H9 (cell line): ENCODE data around the gene SEC22A. TPM values are rescaled to one million over a fixed set of nuclear protein-coding genes. Genes with fewer than 3 reads are reported as not detected.

Experiments used
- DNase-seq: peaks from one replicate; pipeline ENCODE4 v3.0.0-alpha.2; 2017
- H2AFZ ChIP-seq: one replicate; pipeline ENCODE4 v1.6.1; 2013; ENCODE audit warnings: mild to moderate bottlenecking, low read length, control low read depth, moderate library complexity
- H2AK5ac ChIP-seq: 2 replicates; pipeline ENCODE4 v1.6.1; 2013; ENCODE audit warnings: low read length, control low read depth, mixed read lengths; ENCODE audit not compliant: insufficient read length
- H2BK120ac ChIP-seq: one replicate; pipeline ENCODE4 v1.6.1; 2013; ENCODE audit warnings: low read depth, mild to moderate bottlenecking, low read length, control low read depth, inconsistent platforms; ENCODE audit not compliant: poor library complexity, severe bottlenecking
- H2BK12ac ChIP-seq: 2 replicates; pipeline ENCODE4 v1.6.1; 2013; ENCODE audit warnings: low read length, control low read depth, mixed read lengths, low read depth; ENCODE audit not compliant: insufficient read length
- H2BK15ac ChIP-seq: 2 replicates; pipeline ENCODE4 v1.6.1; 2013; ENCODE audit warnings: low read depth, low read length, control low read depth
- H2BK20ac ChIP-seq: one replicate; pipeline ENCODE4 v1.6.1; 2013; ENCODE audit warnings: low read depth, mild to moderate bottlenecking, low read length, control low read depth, inconsistent platforms; ENCODE audit not compliant: poor library complexity, severe bottlenecking
- H2BK5ac ChIP-seq: 2 replicates; pipeline ENCODE4 v1.6.1; 2013; ENCODE audit warnings: low read length, control low read depth, mixed read lengths; ENCODE audit not compliant: insufficient read length
- H3K14ac ChIP-seq: 2 replicates; pipeline ENCODE4 v1.6.1; 2013; ENCODE audit warnings: low read length, control low read depth; ENCODE audit not compliant: insufficient read depth
- H3K18ac ChIP-seq: 2 replicates; pipeline ENCODE4 v1.6.1; 2013; ENCODE audit warnings: low read depth, mild to moderate bottlenecking, mixed read lengths, low read length, control low read depth; ENCODE audit not compliant: insufficient read length
- H3K23ac ChIP-seq: 2 replicates; pipeline ENCODE4 v1.6.1; 2013; ENCODE audit warnings: low read length, control low read depth, mixed read lengths, low read depth; ENCODE audit not compliant: insufficient read length
- H3K23me2 ChIP-seq: 2 replicates; pipeline ENCODE4 v1.6.1; 2013; ENCODE audit warnings: low read depth, mild to moderate bottlenecking, mixed read lengths, low read length, control low read depth; ENCODE audit not compliant: insufficient read length, poor library complexity, severe bottlenecking
- H3K27ac ChIP-seq: 2 replicates; pipeline ENCODE4 v1.5.1; 2013; ENCODE audit warnings: low read length, control low read depth, mixed read lengths, low read depth; ENCODE audit not compliant: insufficient read length
- H3K27me3 ChIP-seq: 2 replicates; pipeline ENCODE4 v1.6.1; 2013; ENCODE audit warnings: low read length, control low read depth, inconsistent platforms; ENCODE audit not compliant: insufficient read depth
- H3K4ac ChIP-seq: 2 replicates; pipeline ENCODE4 v1.6.1; 2013; ENCODE audit warnings: low read depth, mild to moderate bottlenecking, control low read depth, inconsistent platforms, low read length, moderate library complexity
- H3K4me1 ChIP-seq: 2 replicates; pipeline ENCODE4 v1.6.1; 2013; ENCODE audit warnings: low read length, control low read depth, inconsistent platforms; ENCODE audit not compliant: insufficient read depth
- H3K4me2 ChIP-seq: 2 replicates; pipeline ENCODE4 v1.6.1; 2013; ENCODE audit warnings: low read length, control low read depth, mixed read lengths; ENCODE audit not compliant: insufficient read length, insufficient read depth
- H3K56ac ChIP-seq: 2 replicates; pipeline ENCODE4 v1.6.1; 2013; ENCODE audit warnings: low read depth, mild to moderate bottlenecking, mixed read lengths, low read length, control low read depth; ENCODE audit not compliant: insufficient read length
- H3K79me1 ChIP-seq: 2 replicates; pipeline ENCODE4 v1.6.1; 2013; ENCODE audit warnings: low read depth, mild to moderate bottlenecking, moderate library complexity, low read length, control low read depth, inconsistent platforms; ENCODE audit not compliant: insufficient read depth, poor library complexity, severe bottlenecking
- H3K79me2 ChIP-seq: 2 replicates; pipeline ENCODE4 v1.6.1; 2013; ENCODE audit warnings: low read length, control low read depth, inconsistent platforms; ENCODE audit not compliant: insufficient read depth
- H3K9ac ChIP-seq: 2 replicates; pipeline ENCODE4 v1.6.1; 2013; ENCODE audit warnings: low read length, control low read depth, mixed read lengths; ENCODE audit not compliant: insufficient read length; ENCODE audit errors: extremely low read depth
- H3K9me3 ChIP-seq: one replicate; pipeline ENCODE4 v1.6.1; 2013; ENCODE audit warnings: low read depth, low read length, inconsistent platforms; ENCODE audit not compliant: control insufficient read depth
- H3T11ph ChIP-seq: one replicate; pipeline ENCODE4 v1.6.1; 2013; ENCODE audit warnings: mild to moderate bottlenecking, low read length, control low read depth, inconsistent platforms
- H4K20me1 ChIP-seq: one replicate; pipeline ENCODE4 v1.6.1; 2013; ENCODE audit not compliant: control insufficient read depth, insufficient read length, insufficient read depth
- H4K5ac ChIP-seq: 2 replicates; pipeline ENCODE4 v1.6.1; 2013; ENCODE audit warnings: low read depth, mild to moderate bottlenecking, mixed read lengths, low read length, control low read depth; ENCODE audit not compliant: insufficient read length
- H4K8ac ChIP-seq: replicated peaks from 2 replicates; pipeline ENCODE4 v1.6.1; 2013; ENCODE audit warnings: low read length, control low read depth, mixed read lengths, low read depth; ENCODE audit not compliant: insufficient read length
- H4K91ac ChIP-seq: 2 replicates; pipeline ENCODE4 v1.6.1; 2013; ENCODE audit warnings: low read depth, mild to moderate bottlenecking, moderate library complexity, mixed read lengths, low read length, control low read depth; ENCODE audit not compliant: insufficient read length
- H3K27ac Mint-ChIP-seq, 3 experiments: 2 replicates in 2 of 3; 3 replicates in 1 of 3; pipeline ENCODE4 v1.8.0; 2020 to 2021; ENCODE audit warnings: mixed read lengths in 3 of 3, mild to moderate bottlenecking in 1 of 3, moderate library complexity in 1 of 3
- H3K27me3 Mint-ChIP-seq: 2 replicates; pipeline ENCODE4 v1.8.0; 2021; ENCODE audit warnings: low read depth, mild to moderate bottlenecking, moderate library complexity, mixed read lengths
- H3K36me3 Mint-ChIP-seq, 3 experiments: 2 replicates in 2 of 3; 3 replicates in 1 of 3; pipeline ENCODE4 v1.8.0; 2020 to 2021; ENCODE audit warnings: low read depth in 3 of 3, mixed read lengths in 3 of 3; ENCODE audit not compliant: insufficient read depth in 1 of 3
- H3K4me1 Mint-ChIP-seq, 2 experiments: 2 replicates each; pipeline ENCODE4 v1.8.0; 2020; ENCODE audit warnings: mixed read lengths in 2 of 2
- H3K4me3 Mint-ChIP-seq, 2 experiments: 2 replicates in 1 of 2; 3 replicates in 1 of 2; pipeline ENCODE4 v1.8.0; 2020 to 2021; ENCODE audit warnings: mild to moderate bottlenecking in 2 of 2, mixed read lengths in 2 of 2, moderate library complexity in 1 of 2
- H3K9me3 Mint-ChIP-seq, 2 experiments: 2 replicates in 1 of 2; 3 replicates in 1 of 2; pipeline ENCODE4 v1.8.0; 2020; ENCODE audit warnings: mild to moderate bottlenecking in 2 of 2, mixed read lengths in 2 of 2, moderate library complexity in 1 of 2
- CTCF ChIP-seq: fragments of 200-600 bp; sonication (generic); conservative IDR thresholded peaks from 3 replicates; pipeline ENCODE4 v1.8.0; 2021; ENCODE audit warnings: antibody characterized with exemption, mild to moderate bottlenecking
- WGBS: extraction: QIAGEN DNeasy Blood & Tissue Kit; methylation state at CpG from one replicate; pipeline ENCODE4 v1.1.7; 2013; ENCODE audit warnings: missing lambda C conversion rate, low lambda C conversion rate, mixed read lengths; ENCODE audit not compliant: insufficient read length; ENCODE audit errors: extremely low coverage; 5-methylcytosine and 5-hydroxymethylcytosine counted together
- total RNA-seq: library from RNA; stranded (reverse); gene quantifications from 2 replicates; pipeline ENCODE4 v1.2.1, GENCODE V29; 2021

SEC22A gene
- total RNA-seq, 1 experiment from 2014 or later = 9.9 TPM

GRCh38 chr3:123169930-123170329 lies 31.8 kb upstream of the SEC22A start:
- no peak for TF ChIP-seq CTCF

More at GRCh38 chr3:123169930-123170329, 31.8 kb upstream of the SEC22A start:
- Histone ChIP-seq H4K91ac (no peak overlapping the region), H3K56ac (no peak overlapping the region), H2AFZ (no peak overlapping the region), H2BK5ac (no peak overlapping the region), H3K9ac (no peak overlapping the region), H3K14ac (no peak overlapping the region), H3K27me3 (no peaks in the 10 kb centered on the region), H3K23ac (no peak overlapping the region), H2BK20ac (no peak overlapping the region), H4K20me1 (no peaks in the 10 kb centered on the region), H2BK120ac (no peak overlapping the region), H3T11ph (no peak overlapping the region), H4K8ac (no peak overlapping the region), H3K4me2 (no peak overlapping the region), H3K4me1 (no peaks in the 10 kb centered on the region), H2BK12ac (no peak overlapping the region), H3K79me2 (no peaks in the 10 kb centered on the region), H3K27ac (no peak overlapping the region), H3K23me2 (no peaks in the 10 kb centered on the region), H3K4ac (no peak overlapping the region), H3K18ac (no peak overlapping the region), H3K9me3 (no peaks in the 10 kb centered on the region), H4K5ac (no peak overlapping the region), H2BK15ac (no peak overlapping the region), H3K79me1 (no peaks in the 10 kb centered on the region), H2AK5ac (no peak overlapping the region)
- H3K27ac Mint-ChIP-seq = peak overlapping the region in 2 of 3 experiments; percentile 20 to 59; a peak in 5 of 7 replicates
- H3K4me1 Mint-ChIP-seq = peaks cover 9 to 11% of the 10 kb centered on the region in 2 experiments
- no peak for DNase-seq
- no CpG with 5 or more reads among the region's 2 CpGs for WGBS
- H3K27me3 Mint-ChIP-seq = no peaks in the 10 kb centered on the region
- no peak overlapping the region for H3K4me3 Mint-ChIP-seq
- peaks cover 8 to 9% of the 10 kb centered on the region in 2 experiments for H3K9me3 Mint-ChIP-seq
- peaks cover 21 to 23% (median 23%) of the 10 kb centered on the region in 3 experiments for H3K36me3 Mint-ChIP-seq
